Spleen (tissue), 11 donors: ENCODE data around the gene CACNB2. TPM values are rescaled to one million over a fixed set of nuclear protein-coding genes. Genes with fewer than 3 reads are reported as not detected.

ENCODE experiments used
- DNase-seq: peaks from one replicate; pipeline ENCODE4 v3.0.0-alpha.2; 2020
- H3K27ac ChIP-seq, 8 donors: fragments of 200-600 bp; sonication (generic) in 7 of 8; 1 replicate in 4 of 8; 2 replicates in 4 of 8; pipeline versions ENCODE4 v1.5.0 to v1.8.0; 2016 to 2021; ENCODE audit warnings: inconsistent platforms in 4 of 8, mild to moderate bottlenecking in 4 of 8, moderate library complexity in 1 of 8
- H3K27me3 ChIP-seq, 7 donors: fragments of 200-600 bp; sonication (generic) in 6 of 7; replicated peaks in 1 of 7; 1 replicate in 4 of 7; 2 replicates in 3 of 7; pipeline versions ENCODE4 v1.5.0 to v1.8.0; 2016 to 2021; ENCODE audit warnings: inconsistent platforms in 3 of 7, mild to moderate bottlenecking in 1 of 7
- H3K36me3 ChIP-seq, 6 donors: fragments of 200-600 bp; sonication (generic) in 5 of 6; 1 replicate in 4 of 6; 2 replicates in 2 of 6; pipeline versions ENCODE4 v1.5.0 to v1.8.0; 2016 to 2021; ENCODE audit warnings: inconsistent platforms in 2 of 6
- H3K4me1 ChIP-seq, 6 donors: fragments of 200-600 bp; sonication (generic) in 5 of 6; 1 replicate in 3 of 6; 2 replicates in 3 of 6; pipeline versions ENCODE4 v1.5.0 to v1.8.0; 2016 to 2021; ENCODE audit warnings: inconsistent platforms in 3 of 6
- H3K4me3 ChIP-seq, 8 donors: fragments of 200-600 bp; sonication (generic) in 7 of 8; 1 replicate in 4 of 8; 2 replicates in 4 of 8; pipeline versions ENCODE4 v1.5.0 to v1.8.0; 2016 to 2021; ENCODE audit warnings: inconsistent platforms in 4 of 8, mild to moderate bottlenecking in 4 of 8, moderate library complexity in 2 of 8
- H3K9me3 ChIP-seq, 8 donors: fragments of 200-600 bp; sonication (generic) in 7 of 8; 1 replicate in 4 of 8; 2 replicates in 4 of 8; pipeline versions ENCODE4 v1.5.0 to v1.8.0; 2016 to 2021; ENCODE audit warnings: inconsistent platforms in 4 of 8
- CTCF ChIP-seq, 11 experiments: fragments of 200-600 bp in 7 of 11; fragments of 450-650 bp in 4 of 11; sonication (generic) in 4 of 11; IDR thresholded peaks in 8 of 11; conservative IDR thresholded peaks in 3 of 11; 1 replicate in 7 of 11; 2 replicates in 4 of 11; pipeline versions ENCODE4 v1.4.0 to v1.8.0; 2016 to 2021; ENCODE audit warnings: antibody characterized with exemption in 11 of 11, inconsistent platforms in 4 of 11, mild to moderate bottlenecking in 1 of 11
- POLR2A ChIP-seq, 3 donors: fragments of 450-650 bp; IDR thresholded peaks; one replicate each; pipeline ENCODE4 v1.5.1; 2017; ENCODE audit warnings: antibody characterized with exemption in 3 of 3, mild to moderate bottlenecking in 1 of 3
- POLR2AphosphoS5 ChIP-seq, 3 donors: sonication (generic); formaldehyde crosslinking; IDR thresholded peaks; one replicate each; pipeline ENCODE4 v1.5.1; 2017; ENCODE audit warnings: antibody characterized with exemption in 3 of 3
- WGBS, 5 donors: extraction: QIAGEN DNeasy Blood & Tissue Kit in 3 of 5; methylation state at CpG; one replicate each; pipeline versions ENCODE4 v1.1.5 to v1.1.7; 2013 to 2018; 5-methylcytosine and 5-hydroxymethylcytosine counted together
- intact Hi-C: fragments of 100-400 bp; cut with DNase I; formaldehyde crosslinking; loops from one replicate; pipeline ENCODE4 v1.15.0; 2023; ENCODE audit warnings: low total_unique reads
- polyA plus RNA-seq, 3 donors: library from polyadenylated mRNA; stranded (reverse); fragments of 200-250 nt; gene quantifications; one replicate each; pipeline ENCODE4 v1.2.1, GENCODE V29; 2013
- total RNA-seq, 7 donors: library from RNA; depleted of rRNA in 3 of 7; stranded (reverse); fragments of >200 nt in 3 of 7; fragmentation: NEBNext Ultra II Directional in 4 of 7; extraction: Animal tissue kit (Norgen Biotek cat#: 25700) in 4 of 7; gene quantifications; one replicate each; pipeline versions ENCODE4 v1.1.0 to v1.2.1, GENCODE V29; 2016 to 2021
- donor health status: healthy with polysubstance abuse.
- donor health status: DM: no; HTN: no; CAD: no; lungs with moderate emphysema.
- donor health status: DM: no; HTN: no; CAD: no.
- donor health status: Bipolar disorder and iron deficiency.
- donor health status: healthy.
- donor health status: DM: no; HTN: no; CAD: no.
- donor health status: DM: yes; HTN: yes; CAD: no.

The CACNB2 gene
- total and polyA plus RNA-seq, 10 donors = 0.17 to 0.79 (median 0.44) TPM; not detected in 1

DNA sequence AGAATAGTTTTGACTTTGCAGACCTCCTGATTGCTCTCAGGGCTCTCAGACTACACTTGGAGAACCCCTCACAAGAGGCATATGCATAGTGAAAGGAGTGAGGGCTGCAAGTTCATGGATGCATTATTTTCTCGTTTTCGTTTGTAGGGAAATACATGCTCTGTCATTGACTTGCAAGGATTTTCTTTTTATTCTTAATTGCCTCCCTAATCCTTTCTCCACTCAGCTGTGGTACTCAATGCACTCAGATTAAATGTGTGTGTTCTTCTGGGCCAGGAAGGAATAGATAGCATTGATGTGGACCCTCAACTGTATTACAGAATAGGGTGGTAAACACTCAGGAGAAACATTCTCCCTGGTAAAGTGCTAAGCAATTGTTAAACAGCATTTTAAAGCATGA, 188.7 kb downstream of the CACNB2 start:
- WGBS, 5 donors = 89 to 98% (median 95%) methylated on average over 2 of the region's 2 CpGs
- TF ChIP-seq POLR2AphosphoS5 (IDR thresholded peaks at IDR 0.05) (no peak), CTCF (IDR thresholded peaks at IDR 0.05 in 8 of 11, conservative IDR thresholded peaks at IDR 0.05 in 3 of 11) (no peak), POLR2A (IDR thresholded peaks at IDR 0.05) (no peak)
- intact Hi-C loops = no loop called here
- Histone ChIP-seq H3K4me1 (no peaks in the 10 kb centered on the region), H3K27ac (no peak overlapping the region), H3K27me3 (no peaks in the 10 kb centered on the region), H3K36me3 (no peaks in the 10 kb centered on the region), H3K4me3 (no peak overlapping the region), H3K9me3 (no peaks in the 10 kb centered on the region)
- no peak for DNase-seq

DNA sequence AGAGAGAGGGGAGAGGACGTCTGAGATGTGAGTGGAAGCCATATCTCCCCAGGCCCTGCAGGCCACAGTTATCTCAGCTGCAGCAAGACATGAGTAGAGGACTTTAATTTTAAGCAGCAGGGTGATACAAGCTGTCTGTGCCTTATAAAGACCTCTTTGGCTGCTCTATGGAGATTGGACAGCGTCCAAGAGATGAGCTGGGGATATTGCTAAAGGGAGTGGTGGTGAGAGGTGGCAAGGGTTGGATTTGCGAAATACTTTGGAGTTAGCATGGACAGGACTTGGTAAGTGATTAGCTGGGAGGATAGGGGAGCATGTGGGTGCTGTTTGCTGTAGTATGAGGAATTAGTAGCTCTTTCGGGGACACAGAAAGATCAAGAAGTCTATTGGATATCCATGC, 191.8 kb downstream of the CACNB2 start:
- Histone ChIP-seq H3K4me3 (no peak overlapping the region), H3K4me1 (no peaks in the 10 kb centered on the region), H3K9me3 (no peaks in the 10 kb centered on the region), H3K36me3 (no peaks in the 10 kb centered on the region), H3K27ac (no peak overlapping the region), H3K27me3 (no peaks in the 10 kb centered on the region)
- no peak for TF ChIP-seq CTCF (IDR thresholded peaks at IDR 0.05 in 8 of 11, conservative IDR thresholded peaks at IDR 0.05 in 3 of 11)
- TF ChIP-seq POLR2AphosphoS5 (IDR thresholded peaks at IDR 0.05) = no peak
- TF ChIP-seq POLR2A (IDR thresholded peaks at IDR 0.05) = no peak
- WGBS, 5 donors = 61 to 86% (median 69%) methylated on average over 4 of the region's 4 CpGs
- intact Hi-C loops = no loop called here
- DNase-seq = no peak

- Histone ChIP-seq H3K36me3 (no peaks in the 10 kb centered on the region), H3K27ac (no peak overlapping the region), H3K4me1 (no peaks in the 10 kb centered on the region), H3K4me3 (no peak overlapping the region), H3K27me3 (no peaks in the 10 kb centered on the region), H3K9me3 (no peaks in the 10 kb centered on the region)
- DNase-seq = no peak
- WGBS, 5 donors = 86 to 97% (median 94%) methylated on average over 1 of the region's 1 CpG
- intact Hi-C loops = no loop called here
- no peak for TF ChIP-seq POLR2AphosphoS5 (IDR thresholded peaks at IDR 0.05)
- no peak for TF ChIP-seq POLR2A (IDR thresholded peaks at IDR 0.05)
- TF ChIP-seq CTCF (IDR thresholded peaks at IDR 0.05 in 8 of 11, conservative IDR thresholded peaks at IDR 0.05 in 3 of 11) = no peak
Observed at GRCh38 chr10:18332484-18332883, 192.3 kb downstream of the CACNB2 start.

- intact Hi-C loops = no loop called here
- 76 to 92% (median 81%) methylated on average over 5 of the region's 5 CpGs for WGBS, 5 donors
Observed at GRCh38 chr10:18333621-18334020, 193.4 kb downstream of the CACNB2 start.

More at GRCh38 chr10:18333621-18334020, 193.4 kb downstream of the CACNB2 start:
- Histone ChIP-seq H3K9me3 (no peaks in the 10 kb centered on the region), H3K4me3 (no peak overlapping the region), H3K27ac (no peak overlapping the region), H3K27me3 (no peaks in the 10 kb centered on the region), H3K36me3 (no peaks in the 10 kb centered on the region), H3K4me1 (no peaks in the 10 kb centered on the region)
- no peak for TF ChIP-seq POLR2AphosphoS5 (IDR thresholded peaks at IDR 0.05)
- no peak for TF ChIP-seq CTCF (IDR thresholded peaks at IDR 0.05 in 8 of 11, conservative IDR thresholded peaks at IDR 0.05 in 3 of 11)
- TF ChIP-seq POLR2A (IDR thresholded peaks at IDR 0.05) = no peak
- DNase-seq = no peak
